ENCODE data around the gene PRUNE2.
A peak's percentile ranks its signal among the peaks of the same experiment; 100 is the strongest.

The PRUNE2 gene

GRCh38 chr9:76654575-76654974, 251.3 kb downstream of the PRUNE2 start:
- no peak for DNase-seq

- DNase-seq, result no peak
Measured at GRCh38 chr9:76654051-76654461, 251.9 kb downstream of the PRUNE2 start.

- DNase-seq, result no peak
Measured at GRCh38 chr9:76652894-76653293, 253.0 kb downstream of the PRUNE2 start.

GRCh38 chr9:76651119-76651705, 254.7 kb downstream of the PRUNE2 start:
- DNase-seq, result peak in 1 of 2 donors; percentile 24

GRCh38 chr9:76650692-76651091, 255.2 kb downstream of the PRUNE2 start:
- no peak for DNase-seq

GRCh38 chr9:76649894-76650293, 256.0 kb downstream of the PRUNE2 start:
- no peak for DNase-seq

- no peak for DNase-seq
Measured at GRCh38 chr9:76646249-76646648, 259.7 kb downstream of the PRUNE2 start.

- DNase-seq, result no peak
Measured at GRCh38 chr9:76644647-76645250, 261.2 kb downstream of the PRUNE2 start.

GRCh38 chr9:76644171-76644570, 261.7 kb downstream of the PRUNE2 start:
- DNase-seq, result no peak

GRCh38 chr9:76643399-76644117, 262.4 kb downstream of the PRUNE2 start:
- peak in 1 of 2 donors; percentile 7 for DNase-seq

GRCh38 chr9:76642701-76643209, 263.2 kb downstream of the PRUNE2 start:
- DNase-seq, result no peak

- no peak for DNase-seq
Measured at GRCh38 chr9:76642074-76642473, 263.8 kb downstream of the PRUNE2 start.

GRCh38 chr9:76638001-76638400, 267.9 kb downstream of the PRUNE2 start:
- no peak for DNase-seq

GRCh38 chr9:76637416-76637815, 268.5 kb downstream of the PRUNE2 start:
- DNase-seq, result no peak

- no peak for DNase-seq
Measured at GRCh38 chr9:76634356-76635054, 271.4 kb downstream of the PRUNE2 start.

- no peak for DNase-seq
Measured at GRCh38 chr9:76630916-76631315, 275.0 kb downstream of the PRUNE2 start.

GRCh38 chr9:76629205-76629990, 276.5 kb downstream of the PRUNE2 start:
- DNase-seq, result no peak

GRCh38 chr9:76628155-76628554, 277.8 kb downstream of the PRUNE2 start:
- DNase-seq, result no peak

- DNase-seq, result no peak
Measured at GRCh38 chr9:76626980-76627379, 278.9 kb downstream of the PRUNE2 start.

GRCh38 chr9:76626141-76626540, 279.8 kb downstream of the PRUNE2 start:
- DNase-seq, result no peak

- DNase-seq, result no peak
Measured at GRCh38 chr9:76624391-76625048, 281.4 kb downstream of the PRUNE2 start.

- no peak for DNase-seq
Measured at GRCh38 chr9:76620996-76621395, 284.9 kb downstream of the PRUNE2 start.
